ENCODE data around the gene TBXAS1. TPM values are rescaled to one million over a fixed set of nuclear protein-coding genes. Genes with fewer than 3 reads are reported as not detected.

TBXAS1 gene
- total RNA-seq, 1 donor from 2014 or later, result 3.8 TPM

DNA sequence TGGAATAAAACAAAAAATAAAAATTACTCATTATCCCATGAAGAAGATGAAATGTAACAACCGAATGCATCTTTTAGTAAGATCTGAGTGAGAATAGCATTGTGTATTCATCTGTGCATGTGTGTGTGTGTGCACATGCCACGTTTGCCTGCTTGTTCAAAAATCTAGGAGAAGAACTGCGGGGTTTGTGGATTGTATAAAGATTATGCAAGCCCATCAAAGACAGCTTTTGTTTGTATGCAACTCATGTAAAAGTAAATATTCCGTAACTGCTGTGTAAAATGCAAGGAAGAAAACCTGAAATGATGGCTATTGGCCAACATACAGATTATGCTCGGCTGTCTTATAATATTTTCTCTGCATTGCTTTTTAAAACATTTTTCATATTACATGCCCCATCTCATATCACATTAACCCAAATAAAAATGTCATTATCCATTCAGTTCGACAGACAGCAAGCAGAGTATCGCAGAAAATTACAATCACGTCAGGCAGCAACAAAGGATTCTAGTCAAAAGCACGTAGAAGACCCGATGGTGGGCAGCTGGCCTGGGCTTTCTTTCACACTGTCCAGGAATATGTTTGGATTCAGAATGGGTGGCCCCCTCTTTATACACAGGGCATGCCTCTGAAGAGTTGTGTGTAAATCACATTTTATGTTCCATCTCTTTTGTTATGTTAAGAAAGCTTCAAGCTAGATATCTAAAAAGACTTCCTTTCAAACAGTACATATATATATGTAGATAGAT, 119.7 kb downstream of the TBXAS1 start:
- Histone ChIP-seq H3K36me3 (no peaks in the 10 kb centered on the region), H3K27me3 (no peaks in the 10 kb centered on the region), H3K9me3 (peaks cover 0 to 5% of the 10 kb centered on the region in 2 donors), H3K4me3 (no peak overlapping the region), H3K27ac (no peak overlapping the region), H3K4me1 (no peaks in the 10 kb centered on the region)
- intact Hi-C loops (cut with DNase I), result no loop called here
- DNase-seq (ENCODE audit: low spot score in 2 of 2), result no peak
- TF ChIP-seq, protein P1, sequence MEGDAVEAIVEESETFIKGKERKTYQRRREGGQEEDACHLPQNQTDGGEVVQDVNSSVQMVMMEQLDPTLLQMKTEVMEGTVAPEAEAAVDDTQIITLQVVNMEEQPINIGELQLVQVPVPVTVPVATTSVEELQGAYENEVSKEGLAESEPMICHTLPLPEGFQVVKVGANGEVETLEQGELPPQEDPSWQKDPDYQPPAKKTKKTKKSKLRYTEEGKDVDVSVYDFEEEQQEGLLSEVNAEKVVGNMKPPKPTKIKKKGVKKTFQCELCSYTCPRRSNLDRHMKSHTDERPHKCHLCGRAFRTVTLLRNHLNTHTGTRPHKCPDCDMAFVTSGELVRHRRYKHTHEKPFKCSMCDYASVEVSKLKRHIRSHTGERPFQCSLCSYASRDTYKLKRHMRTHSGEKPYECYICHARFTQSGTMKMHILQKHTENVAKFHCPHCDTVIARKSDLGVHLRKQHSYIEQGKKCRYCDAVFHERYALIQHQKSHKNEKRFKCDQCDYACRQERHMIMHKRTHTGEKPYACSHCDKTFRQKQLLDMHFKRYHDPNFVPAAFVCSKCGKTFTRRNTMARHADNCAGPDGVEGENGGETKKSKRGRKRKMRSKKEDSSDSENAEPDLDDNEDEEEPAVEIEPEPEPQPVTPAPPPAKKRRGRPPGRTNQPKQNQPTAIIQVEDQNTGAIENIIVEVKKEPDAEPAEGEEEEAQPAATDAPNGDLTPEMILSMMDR (IDR thresholded peaks at IDR 0.05), result no peak

DNA sequence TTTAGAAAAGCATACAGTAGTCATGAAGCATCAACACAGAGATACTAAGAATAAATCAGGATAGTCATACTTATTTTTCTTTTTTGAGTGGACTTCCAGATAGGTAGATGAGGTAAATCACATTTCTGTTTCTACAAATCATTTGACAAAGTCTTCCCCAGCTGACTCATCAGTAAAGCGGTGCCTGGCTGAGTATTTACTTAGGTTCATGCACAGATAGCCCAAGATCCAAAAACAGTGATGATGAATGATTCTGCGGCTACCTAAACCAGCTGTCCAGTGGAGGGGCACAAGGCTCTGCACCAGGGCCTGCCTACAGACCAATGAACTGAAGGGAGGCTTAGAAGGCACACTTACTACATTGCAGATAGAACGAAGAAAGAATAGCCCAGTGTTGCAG, 120.6 kb downstream of the TBXAS1 start:
- intact Hi-C loops (cut with DNase I), result no loop called here
- Histone ChIP-seq H3K4me3 (no peak overlapping the region), H3K27me3 (no peaks in the 10 kb centered on the region), H3K27ac (no peak overlapping the region), H3K4me1 (no peaks in the 10 kb centered on the region), H3K9me3 (peaks cover 0 to 5% of the 10 kb centered on the region in 2 donors), H3K36me3 (no peaks in the 10 kb centered on the region)
- TF ChIP-seq, protein P1 (IDR thresholded peaks at IDR 0.05), result no peak
- no peak for DNase-seq (ENCODE audit: low spot score in 2 of 2)

DNA sequence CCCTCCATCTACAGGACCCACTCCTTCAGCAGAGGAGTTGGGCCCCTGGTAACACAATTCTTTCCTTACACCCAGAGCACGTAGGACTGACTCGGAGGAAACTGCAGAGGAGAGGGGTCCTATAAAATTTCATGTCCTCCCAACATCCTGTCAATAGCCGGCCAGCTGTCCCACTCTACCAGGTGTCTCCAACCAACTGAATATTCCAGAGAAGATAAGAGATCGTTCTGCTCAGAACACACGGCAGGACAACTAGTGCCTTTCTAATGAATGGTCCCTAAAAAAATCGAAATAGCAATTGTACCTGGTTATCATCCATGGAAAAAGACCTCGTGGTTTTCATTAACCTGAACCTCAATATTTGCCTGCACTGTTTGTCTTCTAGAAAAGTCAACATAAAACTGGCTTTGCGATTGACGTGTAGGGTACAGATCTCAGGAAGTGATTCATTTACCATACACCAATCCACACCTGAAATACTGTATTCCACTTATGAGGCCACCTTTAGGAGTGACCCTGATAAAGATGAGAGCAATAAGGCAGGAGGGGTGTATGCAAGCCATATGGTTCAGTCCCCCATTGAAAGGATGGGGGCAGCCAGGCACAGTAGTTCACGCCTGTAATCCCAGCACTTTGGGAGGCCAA, 121.9 kb downstream of the TBXAS1 start:
- DNase-seq (ENCODE audit: low spot score in 2 of 2), result no peak
- H3K27ac ChIP-seq, result no peak overlapping the region
- H3K4me1 ChIP-seq, result no peaks in the 10 kb centered on the region
- intact Hi-C loops (cut with DNase I), result no loop called here
- H3K4me3 ChIP-seq, result no peak overlapping the region
- no peaks in the 10 kb centered on the region for H3K27me3 ChIP-seq
- H3K36me3 ChIP-seq, result no peaks in the 10 kb centered on the region
- H3K9me3 ChIP-seq, result peaks cover 0 to 5% of the 10 kb centered on the region in 2 donors
- TF ChIP-seq, protein P1 (IDR thresholded peaks at IDR 0.05), result no peak

DNA sequence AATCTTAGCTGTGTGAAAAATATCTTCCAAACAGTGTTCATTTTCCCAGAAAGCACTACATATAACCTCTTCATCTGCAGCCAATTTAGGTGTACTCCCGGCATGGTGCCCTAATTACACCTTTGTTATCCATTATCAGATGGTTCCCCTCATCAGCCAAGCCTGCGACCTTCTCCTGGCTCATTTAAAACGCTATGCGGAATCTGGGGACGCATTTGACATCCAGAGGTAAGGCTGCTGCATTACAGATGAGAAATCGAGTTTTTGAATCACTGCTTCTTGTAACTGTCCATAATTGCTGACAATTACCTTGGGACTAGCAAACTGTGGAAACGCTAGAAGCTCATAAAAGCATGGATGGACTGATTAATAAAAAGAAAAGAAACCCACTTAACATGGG, 124.2 kb downstream of the TBXAS1 start:
- intact Hi-C loops (cut with DNase I), result no loop called here
- Histone ChIP-seq H3K27ac (no peak overlapping the region), H3K4me3 (no peak overlapping the region), H3K27me3 (no peaks in the 10 kb centered on the region), H3K36me3 (no peaks in the 10 kb centered on the region), H3K9me3 (no peaks in the 10 kb centered on the region), H3K4me1 (no peaks in the 10 kb centered on the region)
- TF ChIP-seq, protein P1 (IDR thresholded peaks at IDR 0.05), result no peak
- no peak for DNase-seq (ENCODE audit: low spot score in 2 of 2)

DNA sequence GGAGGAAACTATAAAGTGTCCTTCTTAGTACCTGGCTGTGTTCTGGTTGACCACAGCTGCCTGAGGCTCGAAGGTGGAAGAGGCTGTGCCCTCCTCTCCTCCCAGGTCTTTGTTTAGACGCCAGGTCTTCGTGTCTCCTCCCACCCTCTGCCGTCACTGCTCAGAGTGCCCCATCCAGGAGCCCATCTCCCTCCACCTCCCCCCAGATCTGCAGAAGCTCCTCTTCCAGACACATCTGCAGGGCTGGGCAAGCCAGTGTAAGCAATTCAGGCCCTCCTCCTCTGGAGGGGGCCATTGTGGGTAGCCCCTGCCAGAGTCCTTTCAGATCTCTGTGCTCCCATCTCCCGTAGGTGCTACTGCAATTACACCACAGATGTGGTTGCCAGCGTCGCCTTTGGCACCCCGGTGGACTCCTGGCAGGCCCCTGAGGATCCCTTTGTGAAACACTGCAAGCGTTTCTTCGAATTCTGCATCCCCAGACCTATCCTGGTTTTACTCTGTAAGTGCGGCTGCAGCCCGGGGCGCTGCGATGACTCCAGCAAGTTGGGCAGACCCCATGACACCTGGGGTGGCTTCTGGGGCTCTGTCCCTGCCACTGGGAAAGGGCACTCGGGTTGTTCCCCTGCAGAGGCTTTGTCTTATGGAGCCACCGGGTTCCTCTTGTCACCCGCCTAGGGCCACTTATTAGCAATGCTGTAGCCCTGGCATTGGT, 126.2 kb downstream of the TBXAS1 start:
- DNase-seq (ENCODE audit: low spot score in 2 of 2), result no peak
- TF ChIP-seq, protein P1 (IDR thresholded peaks at IDR 0.05), result no peak
- intact Hi-C loops (cut with DNase I), result no loop called here

More for the DNA sequence above, 126.2 kb downstream of the TBXAS1 start:
- H3K27me3 ChIP-seq, result no peaks in the 10 kb centered on the region
- H3K27ac ChIP-seq, result no peak overlapping the region
- no peaks in the 10 kb centered on the region for H3K4me1 ChIP-seq
- no peak overlapping the region for H3K4me3 ChIP-seq
- H3K36me3 ChIP-seq, result no peaks in the 10 kb centered on the region
- H3K9me3 ChIP-seq, result no peaks in the 10 kb centered on the region
